ENCODE measurements around the gene FAM110A. TPM values are rescaled to one million over a fixed set of nuclear protein-coding genes. Genes with fewer than 3 reads are reported as not detected.

FAM110A gene
- total and polyA plus RNA-seq, 4 experiments from 2014 or later, result 8.1 to 21.7 (median 17.6) TPM

GRCh38 chr20:855466-856360 is 22.2 kb downstream of the FAM110A start:
- Mint-ChIP-seq H3K9me3 (no peaks in the 10 kb centered on the region), H3K27ac (peak overlapping the region in 4 of 7 donors; percentile 23 to 90 (median 86)), H3K4me1 (peaks cover 27 to 78% (median 56%) of the 10 kb centered on the region in 4 donors), H3K27me3 (no peaks in the 10 kb centered on the region), H3K4me3 (peak overlapping the region in 7 of 8 donors; percentile 38 to 72 (median 61)), H3K36me3 (peaks cover 8 to 16% of the 10 kb centered on the region in 2 donors)
- Histone ChIP-seq H3K27me3 (ENCODE audit: insufficient read depth, low read length) (no peaks in the 10 kb centered on the region), H3K4me1 (ENCODE audit: insufficient read depth, low read length) (peaks cover 57% of the 10 kb centered on the region), H3K36me3 (ENCODE audit: insufficient read depth, low read length) (no peaks in the 10 kb centered on the region), H3K9me3 (ENCODE audit: control insufficient read depth in 1 of 2, low read length in 2 of 2) (no peaks in the 10 kb centered on the region), H3K27ac (ENCODE audit: low read depth, low read length) (peak overlapping the region; percentile 14), H3K4me3 (ENCODE audit: low read length in 2 of 2) (no peak overlapping the region)
- CTCF ChIA-PET (ENCODE audit: partially characterized antibody), result interaction anchor here (1.4 kb wide), 1 partner anchor 19 kb away, joined by 4 read pairs; no protein-coding TSS in a partner anchor
- intact Hi-C loops (cut with micrococcal nuclease), result no loop called here
- DNase-seq, result no peak
- POLR2A ChIA-PET (ENCODE audit: partially characterized antibody), result interaction anchor here (2.3 kb wide), 1 partner anchor 9 kb away, joined by 12 read pairs; no protein-coding TSS in a partner anchor

GRCh38 chr20:856361-856775 is 22.9 kb downstream of the FAM110A start:
- Histone ChIP-seq H3K36me3 (ENCODE audit: insufficient read depth, low read length) (no peaks in the 10 kb centered on the region), H3K9me3 (ENCODE audit: control insufficient read depth in 1 of 2, low read length in 2 of 2) (no peaks in the 10 kb centered on the region), H3K4me1 (ENCODE audit: insufficient read depth, low read length) (peaks cover 50% of the 10 kb centered on the region), H3K27me3 (ENCODE audit: insufficient read depth, low read length) (no peaks in the 10 kb centered on the region), H3K27ac (ENCODE audit: low read depth, low read length) (peak overlapping the region; percentile 14), H3K4me3 (ENCODE audit: low read length in 2 of 2) (no peak overlapping the region)
- Mint-ChIP-seq H3K4me1 (peaks cover 24 to 72% (median 52%) of the 10 kb centered on the region in 4 donors), H3K36me3 (peaks cover 8 to 10% of the 10 kb centered on the region in 2 donors), H3K9me3 (no peaks in the 10 kb centered on the region), H3K27ac (peak overlapping the region; percentile 37 to 90 (median 71)), H3K27me3 (no peaks in the 10 kb centered on the region), H3K4me3 (peak overlapping the region in 7 of 8 donors; percentile 38 to 72 (median 60))
- peak; percentile 28 to 66 (median 38) for DNase-seq
- ChIA-PET CTCF (ENCODE audit: partially characterized antibody) (interaction anchor here (1.4 kb wide), 1 partner anchor 18 kb away, joined by 4 read pairs; no protein-coding TSS in a partner anchor), POLR2A (ENCODE audit: partially characterized antibody) (interaction anchor here (2.3 kb wide), 1 partner anchor 10 kb away, joined by 12 read pairs; no protein-coding TSS in a partner anchor)
- intact Hi-C loops (cut with micrococcal nuclease), result no loop called here

- Histone ChIP-seq H3K27ac (ENCODE audit: low read depth, low read length) (no peak overlapping the region), H3K9me3 (ENCODE audit: control insufficient read depth in 1 of 2, low read length in 2 of 2) (no peaks in the 10 kb centered on the region), H3K36me3 (ENCODE audit: insufficient read depth, low read length) (no peaks in the 10 kb centered on the region), H3K4me1 (ENCODE audit: insufficient read depth, low read length) (peaks cover 42% of the 10 kb centered on the region), H3K4me3 (ENCODE audit: low read length in 2 of 2) (no peak overlapping the region), H3K27me3 (ENCODE audit: insufficient read depth, low read length) (no peaks in the 10 kb centered on the region)
- H3K27me3 Mint-ChIP-seq, result no peaks in the 10 kb centered on the region
- ChIA-PET CTCF (ENCODE audit: partially characterized antibody) (no interaction called here), POLR2A (ENCODE audit: partially characterized antibody) (no interaction called here)
- no peak overlapping the region for H3K27ac Mint-ChIP-seq
- H3K36me3 Mint-ChIP-seq, result peaks cover 3 to 4% of the 10 kb centered on the region in 2 donors
- H3K4me1 Mint-ChIP-seq, result peaks cover 22 to 59% (median 42%) of the 10 kb centered on the region in 4 donors
- no peaks in the 10 kb centered on the region for H3K9me3 Mint-ChIP-seq
- no peak for DNase-seq
- intact Hi-C loops (cut with micrococcal nuclease), result no loop called here
- H3K4me3 Mint-ChIP-seq, result peak overlapping the region in 1 of 8 donors; percentile 17
Observed at GRCh38 chr20:858011-858410, 24.5 kb downstream of the FAM110A start.

DNA sequence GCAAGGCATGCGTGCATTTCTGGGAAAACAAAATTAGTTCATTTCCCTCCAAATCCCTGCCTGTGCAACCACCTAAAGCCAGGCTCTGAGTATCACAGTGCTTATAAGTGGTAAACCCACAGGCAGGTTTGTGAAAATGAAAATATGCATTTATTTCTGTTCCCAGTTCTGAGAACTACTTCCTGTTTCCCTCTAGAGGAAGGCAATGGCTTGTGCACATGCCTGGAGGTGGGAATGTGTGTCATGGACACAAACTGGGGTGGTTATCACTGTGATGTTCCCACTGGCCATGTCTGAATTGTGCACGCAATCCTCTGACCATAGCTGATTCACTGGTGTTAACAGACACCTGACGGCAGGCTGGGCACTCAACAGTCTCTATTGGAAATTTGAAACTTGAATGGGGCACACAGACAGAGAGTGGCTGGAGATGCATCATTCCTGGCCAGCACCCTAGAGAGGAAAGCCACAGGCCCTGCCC is 26.3 kb downstream of the FAM110A start:
- intact Hi-C loops (cut with micrococcal nuclease), result no loop called here
- ChIA-PET CTCF (ENCODE audit: partially characterized antibody) (interaction anchor here (0.9 to 1.5 kb wide), 4 partner anchors 13 to 214 kb away, joined by 4 to 5 read pairs (median 4); no protein-coding TSS in a partner anchor), POLR2A (ENCODE audit: partially characterized antibody) (interaction anchor here (1.6 kb wide), 1 partner anchor 13 kb away, joined by 5 read pairs; no protein-coding TSS in a partner anchor)
- Mint-ChIP-seq H3K4me3 (peak overlapping the region in 1 of 8 donors; percentile 15), H3K27ac (peak overlapping the region in 5 of 7 donors; percentile 7 to 67 (median 31)), H3K4me1 (peaks cover 17 to 49% (median 33%) of the 10 kb centered on the region in 4 donors), H3K27me3 (no peaks in the 10 kb centered on the region), H3K9me3 (no peaks in the 10 kb centered on the region), H3K36me3 (no peaks in the 10 kb centered on the region)
- DNase-seq, result no peak
- H3K27ac ChIP-seq (ENCODE audit: low read depth, low read length), result no peak overlapping the region
- H3K4me3 ChIP-seq (ENCODE audit: low read length in 2 of 2), result no peak overlapping the region
- peaks cover 37% of the 10 kb centered on the region for H3K4me1 ChIP-seq (ENCODE audit: insufficient read depth, low read length)
- H3K36me3 ChIP-seq (ENCODE audit: insufficient read depth, low read length), result no peaks in the 10 kb centered on the region
- H3K27me3 ChIP-seq (ENCODE audit: insufficient read depth, low read length), result no peaks in the 10 kb centered on the region
- H3K9me3 ChIP-seq (ENCODE audit: control insufficient read depth in 1 of 2, low read length in 2 of 2), result no peaks in the 10 kb centered on the region

- Histone ChIP-seq H3K4me3 (ENCODE audit: low read length in 2 of 2) (no peak overlapping the region), H3K27me3 (ENCODE audit: insufficient read depth, low read length) (no peaks in the 10 kb centered on the region), H3K36me3 (ENCODE audit: insufficient read depth, low read length) (no peaks in the 10 kb centered on the region), H3K9me3 (ENCODE audit: control insufficient read depth in 1 of 2, low read length in 2 of 2) (no peaks in the 10 kb centered on the region), H3K27ac (ENCODE audit: low read depth, low read length) (no peak overlapping the region), H3K4me1 (ENCODE audit: insufficient read depth, low read length) (peaks cover 26% of the 10 kb centered on the region)
- no peaks in the 10 kb centered on the region for H3K9me3 Mint-ChIP-seq
- no peaks in the 10 kb centered on the region for H3K27me3 Mint-ChIP-seq
- POLR2A ChIA-PET (ENCODE audit: partially characterized antibody), result interaction anchor here (1.6 kb wide), 1 partner anchor 14 kb away, joined by 5 read pairs; no protein-coding TSS in a partner anchor
- H3K4me3 Mint-ChIP-seq, result no peak overlapping the region
- no peaks in the 10 kb centered on the region for H3K36me3 Mint-ChIP-seq
- DNase-seq, result no peak
- no peak overlapping the region for H3K27ac Mint-ChIP-seq
- CTCF ChIA-PET (ENCODE audit: partially characterized antibody), result no interaction called here
- peaks cover 13 to 38% (median 28%) of the 10 kb centered on the region in 4 donors for H3K4me1 Mint-ChIP-seq
- intact Hi-C loops (cut with micrococcal nuclease), result no loop called here
Observed at GRCh38 chr20:860891-861290, 27.4 kb downstream of the FAM110A start.

- no peak for DNase-seq
- H3K36me3 ChIP-seq (ENCODE audit: insufficient read depth, low read length), result no peaks in the 10 kb centered on the region
- no peaks in the 10 kb centered on the region for H3K27me3 ChIP-seq (ENCODE audit: insufficient read depth, low read length)
- no peak overlapping the region for H3K27ac ChIP-seq (ENCODE audit: low read depth, low read length)
- POLR2A ChIA-PET (ENCODE audit: partially characterized antibody), result no interaction called here
- H3K4me1 Mint-ChIP-seq, result peaks cover 0 to 5% (median 2%) of the 10 kb centered on the region in 4 donors
- no peak overlapping the region for H3K4me3 Mint-ChIP-seq
- H3K4me3 ChIP-seq (ENCODE audit: low read length in 2 of 2), result no peak overlapping the region
- no peaks in the 10 kb centered on the region for H3K27me3 Mint-ChIP-seq
- H3K9me3 Mint-ChIP-seq, result no peaks in the 10 kb centered on the region
- no peaks in the 10 kb centered on the region for H3K9me3 ChIP-seq (ENCODE audit: control insufficient read depth in 1 of 2, low read length in 2 of 2)
- no peak overlapping the region for H3K27ac Mint-ChIP-seq
- intact Hi-C loops (cut with micrococcal nuclease), result no loop called here
- CTCF ChIA-PET (ENCODE audit: partially characterized antibody), result no interaction called here
- no peaks in the 10 kb centered on the region for H3K4me1 ChIP-seq (ENCODE audit: insufficient read depth, low read length)
- H3K36me3 Mint-ChIP-seq, result no peaks in the 10 kb centered on the region
Observed at GRCh38 chr20:865440-865839, 31.9 kb downstream of the FAM110A start.

- Mint-ChIP-seq H3K9me3 (no peaks in the 10 kb centered on the region), H3K4me1 (peaks cover under 1 to 5% (median 3%) of the 10 kb centered on the region in 4 donors), H3K4me3 (no peak overlapping the region), H3K36me3 (no peaks in the 10 kb centered on the region), H3K27me3 (peaks cover 0 to under 1% of the 10 kb centered on the region in 2 donors), H3K27ac (peak overlapping the region in 1 of 7 donors; percentile 36)
- Histone ChIP-seq H3K4me1 (ENCODE audit: insufficient read depth, low read length) (no peaks in the 10 kb centered on the region), H3K36me3 (ENCODE audit: insufficient read depth, low read length) (no peaks in the 10 kb centered on the region), H3K9me3 (ENCODE audit: control insufficient read depth in 1 of 2, low read length in 2 of 2) (no peaks in the 10 kb centered on the region), H3K27me3 (ENCODE audit: insufficient read depth, low read length) (no peaks in the 10 kb centered on the region), H3K27ac (ENCODE audit: low read depth, low read length) (no peak overlapping the region), H3K4me3 (ENCODE audit: low read length in 2 of 2) (no peak overlapping the region)
- ChIA-PET CTCF (ENCODE audit: partially characterized antibody) (interaction anchor here (0.7 kb wide), 1 partner anchor 12 kb away, joined by 3 read pairs; no protein-coding TSS in a partner anchor), POLR2A (ENCODE audit: partially characterized antibody) (no interaction called here)
- DNase-seq, result no peak
- intact Hi-C loops (cut with micrococcal nuclease), result no loop called here
Observed at GRCh38 chr20:868279-868678, 34.8 kb downstream of the FAM110A start.

Data from CD4-positive, alpha-beta memory T cell (primary cell).